ENCODE data around the gene GAA. TPM values are rescaled to one million over a fixed set of nuclear protein-coding genes. Genes with fewer than 3 reads are reported as not detected.

The GAA gene
- total RNA-seq, 1 donor, result 75.1 TPM

GRCh38 chr17:80104321-80104955 lies 3.1 kb downstream of the GAA start:
- no peak overlapping the region for H3K4me3 ChIP-seq (ENCODE audit: low read depth, low read length)
- TF ChIP-seq CTCF (IDR thresholded peaks at IDR 0.05; ENCODE audit: insufficient read depth, low read length), result no peak
- DNase-seq (ENCODE audit: low read depth), result peak; percentile 21

- no peak for DNase-seq (ENCODE audit: low read depth)
- TF ChIP-seq CTCF (IDR thresholded peaks at IDR 0.05; ENCODE audit: insufficient read depth, low read length), result no peak
- H3K4me3 ChIP-seq (ENCODE audit: low read depth, low read length), result no peak overlapping the region
Observed at GRCh38 chr17:80104956-80105375, 3.6 kb downstream of the GAA start.

- DNase-seq (ENCODE audit: low read depth), result peak; percentile 12
- no peak overlapping the region for H3K4me3 ChIP-seq (ENCODE audit: low read depth, low read length)
- no peak for TF ChIP-seq CTCF (IDR thresholded peaks at IDR 0.05; ENCODE audit: insufficient read depth, low read length)
Observed at GRCh38 chr17:80105762-80106161, 4.4 kb downstream of the GAA start.

- no peak for TF ChIP-seq CTCF (IDR thresholded peaks at IDR 0.05; ENCODE audit: insufficient read depth, low read length)
- no peak overlapping the region for H3K4me3 ChIP-seq (ENCODE audit: low read depth, low read length)
- no peak for DNase-seq (ENCODE audit: low read depth)
Observed at GRCh38 chr17:80106176-80106575, 4.8 kb downstream of the GAA start.

GRCh38 chr17:80106751-80107150 lies 5.4 kb downstream of the GAA start:
- no peak for DNase-seq (ENCODE audit: low read depth)
- H3K4me3 ChIP-seq (ENCODE audit: low read depth, low read length), result no peak overlapping the region
- no peak for TF ChIP-seq CTCF (IDR thresholded peaks at IDR 0.05; ENCODE audit: insufficient read depth, low read length)

GRCh38 chr17:80107231-80108021 lies 6.0 kb downstream of the GAA start:
- DNase-seq (ENCODE audit: low read depth), result no peak
- TF ChIP-seq CTCF (IDR thresholded peaks at IDR 0.05; ENCODE audit: insufficient read depth, low read length), result no peak
- no peak overlapping the region for H3K4me3 ChIP-seq (ENCODE audit: low read depth, low read length)
